Effector memory CD4-positive, alpha-beta T cell (primary cell): ENCODE measurements around the gene USP8.
"Not testable (repeated sequence)": the region's sequence is repeated elsewhere in the genome, so short reads cannot be mapped to it uniquely, and the experiment has no call there.

Source experiments
- DNase-seq, 3 donors: peaks; one replicate each; pipeline ENCODE4 v3.0.0-alpha.2; 2020
- H3K27ac ChIP-seq: 2 replicates; pipeline ENCODE4 v1.7.0; 2013; ENCODE audit warnings: mild to moderate bottlenecking, low read length, moderate library complexity; ENCODE audit not compliant: insufficient read depth, poor library complexity, severe bottlenecking
- H3K27me3 ChIP-seq: replicated peaks from 2 replicates; pipeline ENCODE4 v1.7.0; 2013; ENCODE audit warnings: mild to moderate bottlenecking, low read length; ENCODE audit not compliant: insufficient read depth, control insufficient read depth, poor library complexity, severe bottlenecking
- H3K36me3 ChIP-seq: 2 replicates; pipeline ENCODE4 v1.7.0; 2013; ENCODE audit warnings: mild to moderate bottlenecking, low read length, moderate library complexity; ENCODE audit not compliant: control insufficient read depth, insufficient read depth
- H3K4me1 ChIP-seq: 2 replicates; pipeline ENCODE4 v1.7.0; 2013; ENCODE audit warnings: low read length, mild to moderate bottlenecking; ENCODE audit not compliant: control insufficient read depth, insufficient read depth, poor library complexity, severe bottlenecking
- H3K4me3 ChIP-seq: 2 replicates; pipeline ENCODE4 v1.7.0; 2013; ENCODE audit warnings: low read length, low read depth, mild to moderate bottlenecking; ENCODE audit not compliant: insufficient read depth, poor library complexity, severe bottlenecking
- H3K9me3 ChIP-seq: 2 replicates; pipeline ENCODE4 v1.7.0; 2013; ENCODE audit warnings: mild to moderate bottlenecking, low read length, moderate library complexity; ENCODE audit not compliant: control insufficient read depth
- total RNA-seq, 3 donors: gene quantifications; one replicate each; lab custom pipeline; 2026; lab: John Stamatoyannopoulos, UW

Gene USP8
- 54.8 to 88.9 (median 70.8) reads per million in 3 donors for total RNA-seq

DNA sequence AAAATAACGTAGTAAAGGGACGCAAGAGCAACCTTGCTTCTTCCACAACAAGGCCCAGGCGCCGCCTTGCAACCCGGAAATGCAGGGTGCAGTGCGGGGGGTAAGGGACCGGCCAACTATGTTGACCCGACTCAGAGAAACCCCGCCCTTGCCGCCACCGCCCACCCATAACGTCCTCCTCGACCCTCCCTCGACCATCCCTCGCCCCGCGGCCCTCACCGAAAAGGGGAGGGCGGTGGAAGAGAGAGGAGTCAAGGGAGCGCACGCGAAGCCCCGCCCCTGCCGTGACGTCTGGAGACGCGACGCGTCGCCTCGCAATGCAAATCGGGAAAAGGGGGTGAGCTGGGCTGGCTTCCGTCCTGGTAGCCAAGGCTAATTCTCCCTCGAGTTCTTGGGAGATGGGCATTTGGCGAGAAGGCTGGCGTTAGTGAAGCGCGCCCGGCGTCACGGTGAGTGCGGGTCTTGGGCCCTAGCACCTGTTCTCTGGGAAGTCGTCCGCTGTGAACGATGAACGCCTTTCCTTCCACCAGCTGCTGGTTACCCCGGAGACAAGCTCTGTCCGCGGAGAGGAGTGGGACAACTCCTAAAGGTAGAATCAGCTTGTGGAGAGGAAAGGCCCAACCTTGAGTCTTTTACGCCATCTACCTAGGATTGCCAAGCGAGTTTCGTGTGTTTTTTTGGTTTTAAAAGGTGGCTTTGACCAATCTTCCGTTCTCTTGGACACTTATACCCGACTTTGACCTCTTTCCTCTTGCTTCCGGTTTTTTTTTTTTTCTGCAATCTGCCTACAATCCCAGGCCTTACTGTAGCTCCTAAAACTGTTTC is at the start of gene USP8:
Gene USP8 (plus strand): TSS at position 340 of the 825 bp plus-strand sequence. CDS start 14,669 bp downstream, outside the sequence.
- H3K36me3 ChIP-seq = no peaks in the 10 kb centered on the region
- H3K27me3 ChIP-seq = no peaks in the 10 kb centered on the region
- H3K4me1 ChIP-seq = peaks cover 20% of the 10 kb centered on the region
- H3K4me3 ChIP-seq = peak within 1 kb of the TSS; percentile 96
- peak within 1 kb of the TSS; percentile 90 for H3K27ac ChIP-seq
- peak; percentile 80 to 87 (median 83) for DNase-seq
- H3K9me3 ChIP-seq = no peaks in the 10 kb centered on the region

DNA sequence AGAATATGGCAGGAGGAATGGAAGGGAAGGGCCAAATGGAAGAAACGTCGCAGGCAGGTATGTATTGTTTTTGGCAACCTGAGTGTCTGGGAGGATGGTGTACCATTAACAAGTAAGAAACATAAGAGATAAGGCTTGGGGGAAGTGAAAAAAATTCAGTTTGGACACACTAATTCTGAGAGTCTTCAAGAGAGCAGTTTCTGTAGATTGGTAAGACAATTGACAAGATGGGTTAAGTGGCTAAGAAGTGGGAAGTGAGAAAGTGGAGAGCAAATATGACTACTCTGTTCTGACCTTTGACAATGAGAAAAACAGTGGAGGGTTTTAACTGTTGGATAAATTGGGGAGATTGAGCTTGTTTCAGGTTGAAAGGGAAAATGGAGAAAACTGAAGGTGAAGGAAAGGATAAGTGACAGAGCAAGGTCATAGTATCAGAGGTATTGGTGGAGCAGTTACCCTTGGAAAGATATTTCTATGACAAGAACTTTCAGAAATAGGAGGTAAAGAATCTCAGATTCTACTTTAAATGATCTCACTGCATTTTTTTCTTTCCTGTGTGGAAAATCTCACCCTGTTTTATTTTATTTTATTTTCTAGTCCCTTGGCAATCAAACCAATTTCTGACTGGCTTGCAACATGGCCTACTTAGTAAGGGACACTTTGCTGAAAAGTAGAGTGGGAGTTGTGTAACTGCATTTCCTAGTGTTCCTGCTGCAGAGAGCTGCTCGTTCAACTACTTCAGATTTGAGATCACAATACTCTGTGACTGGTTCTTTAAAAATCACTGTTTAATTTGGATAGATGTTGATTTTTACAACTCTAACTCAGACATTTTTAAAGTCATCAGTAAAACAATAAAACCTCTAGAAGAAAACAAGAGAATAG is 46.1 kb upstream of the USP8 start:
- Histone ChIP-seq H3K4me1 (no peaks in the 10 kb centered on the region), H3K36me3 (no peaks in the 10 kb centered on the region), H3K9me3 (no peaks in the 10 kb centered on the region), H3K27me3 (no peaks in the 10 kb centered on the region), H3K4me3 (no peak overlapping the region), H3K27ac (no peak overlapping the region)
- DNase-seq = no peak

DNA sequence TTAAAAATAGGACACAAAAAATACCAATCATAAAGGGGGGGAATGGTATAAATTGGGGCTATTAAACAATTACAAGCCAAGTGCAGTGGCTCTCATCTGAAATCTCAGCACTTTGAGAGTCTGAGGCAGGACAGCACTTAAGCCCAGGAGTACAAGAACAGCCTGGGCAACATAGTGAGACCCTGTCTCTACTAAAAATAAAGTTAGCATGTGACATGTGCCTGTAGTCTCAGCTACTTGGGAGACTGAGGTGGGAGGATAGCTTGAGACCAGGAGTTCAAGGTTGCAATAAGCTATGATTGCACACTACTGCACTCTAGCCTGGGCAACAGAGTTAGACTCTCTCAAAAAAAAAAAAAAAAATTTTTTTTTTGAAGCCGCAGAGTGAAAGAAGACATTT is 45.4 kb upstream of the USP8 start:
- Histone ChIP-seq H3K36me3 (no peaks in the 10 kb centered on the region), H3K9me3 (no peaks in the 10 kb centered on the region), H3K4me1 (no peaks in the 10 kb centered on the region), H3K27me3 (no peaks in the 10 kb centered on the region), H3K27ac (no peak overlapping the region), H3K4me3 (no peak overlapping the region)
- no peak for DNase-seq

DNA sequence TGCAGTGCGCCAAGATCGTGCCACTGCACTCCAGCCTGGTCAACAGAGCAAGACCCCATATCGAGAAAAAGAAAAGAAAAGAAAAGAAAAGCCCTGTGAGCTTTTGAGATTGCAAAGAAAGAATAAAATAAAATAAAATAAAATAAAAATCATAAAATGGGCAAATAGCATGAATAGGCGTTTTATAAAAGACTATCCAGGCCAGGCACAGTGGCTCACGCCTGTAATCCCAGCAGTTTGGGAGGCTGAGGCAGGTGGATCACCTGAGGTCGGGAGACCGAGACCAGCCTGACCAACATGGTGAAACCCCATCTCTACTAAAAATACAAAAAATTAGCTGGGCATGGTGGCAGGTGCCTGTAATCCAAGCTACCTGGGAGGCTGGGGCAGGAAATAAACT is 44.8 kb upstream of the USP8 start:
- H3K27me3 ChIP-seq, H3K4me3 ChIP-seq, DNase-seq, H3K36me3 ChIP-seq, H3K4me1 ChIP-seq, H3K9me3 ChIP-seq, H3K27ac ChIP-seq: not testable (repeated sequence)

DNA sequence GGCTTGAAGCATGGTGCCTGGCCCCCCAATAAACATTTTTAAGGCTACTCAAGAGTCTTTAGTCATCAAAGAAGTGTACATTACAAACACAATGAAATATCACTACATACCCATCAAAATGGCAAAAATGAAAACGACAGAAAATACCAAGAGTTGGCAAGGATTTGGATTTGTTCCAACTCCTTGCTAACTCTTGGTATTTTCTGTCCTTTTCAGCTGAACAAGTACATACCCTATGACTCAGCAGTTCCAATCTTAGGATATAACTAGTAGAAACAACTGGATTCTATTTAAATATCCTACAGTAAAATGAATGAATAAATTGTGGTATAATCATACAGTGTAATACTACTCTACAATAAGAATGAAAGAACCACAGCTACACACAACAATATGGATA is 44.1 kb upstream of the USP8 start:
- no peak overlapping the region for H3K4me3 ChIP-seq

DNA sequence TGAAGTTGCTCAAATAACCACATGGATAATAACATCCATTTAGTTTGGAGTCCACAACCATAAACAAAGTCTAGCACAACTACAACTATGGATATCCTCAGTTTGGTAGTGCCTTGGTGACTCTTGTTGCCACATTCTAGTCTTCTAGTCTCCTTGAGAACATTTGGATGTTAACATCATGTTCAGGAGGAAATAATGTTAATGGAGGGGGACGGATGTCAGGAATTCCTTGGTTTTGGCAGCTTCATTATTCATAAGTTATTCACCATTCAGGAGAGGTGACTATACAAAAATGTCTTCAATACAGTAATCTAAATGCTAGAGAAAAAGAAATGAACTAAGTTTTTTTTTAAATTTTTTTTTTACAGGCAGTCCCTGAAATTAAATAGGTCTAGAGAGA is 42.8 kb upstream of the USP8 start:
- no peak overlapping the region for H3K4me3 ChIP-seq
- no peaks in the 10 kb centered on the region for H3K4me1 ChIP-seq
- H3K9me3 ChIP-seq = no peaks in the 10 kb centered on the region
- H3K36me3 ChIP-seq = no peaks in the 10 kb centered on the region
- H3K27ac ChIP-seq = no peak overlapping the region
- H3K27me3 ChIP-seq = no peaks in the 10 kb centered on the region
- no peak for DNase-seq

More for the DNA sequence above, 44.1 kb upstream of the USP8 start:
- Histone ChIP-seq H3K9me3 (no peaks in the 10 kb centered on the region), H3K27ac (no peak overlapping the region), H3K27me3 (no peaks in the 10 kb centered on the region), H3K36me3 (no peaks in the 10 kb centered on the region), H3K4me1 (no peaks in the 10 kb centered on the region)
- DNase-seq = no peak

DNA sequence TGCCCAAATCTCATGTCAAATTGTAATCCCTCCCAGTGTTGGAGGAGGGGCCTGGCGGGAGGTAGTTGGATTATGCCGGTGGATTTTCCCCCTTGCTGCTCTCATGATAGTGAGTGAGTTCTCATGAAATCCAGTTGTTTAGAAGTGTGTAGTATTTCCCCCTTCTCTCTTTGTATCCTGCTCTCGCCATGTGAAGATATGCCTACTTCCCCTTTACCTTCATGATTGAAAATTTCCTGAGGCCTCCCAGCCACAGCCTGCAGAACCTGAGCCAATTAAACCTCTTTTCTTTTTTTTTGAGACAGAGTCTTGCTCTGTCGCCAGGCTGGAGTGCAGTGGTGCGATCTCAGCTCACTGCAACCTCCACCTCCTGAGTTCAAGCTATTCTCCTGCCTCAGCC is 41.8 kb upstream of the USP8 start:
- H3K36me3 ChIP-seq, H3K27me3 ChIP-seq, H3K4me1 ChIP-seq, H3K9me3 ChIP-seq, DNase-seq, H3K27ac ChIP-seq, H3K4me3 ChIP-seq: not testable (repeated sequence)

DNA sequence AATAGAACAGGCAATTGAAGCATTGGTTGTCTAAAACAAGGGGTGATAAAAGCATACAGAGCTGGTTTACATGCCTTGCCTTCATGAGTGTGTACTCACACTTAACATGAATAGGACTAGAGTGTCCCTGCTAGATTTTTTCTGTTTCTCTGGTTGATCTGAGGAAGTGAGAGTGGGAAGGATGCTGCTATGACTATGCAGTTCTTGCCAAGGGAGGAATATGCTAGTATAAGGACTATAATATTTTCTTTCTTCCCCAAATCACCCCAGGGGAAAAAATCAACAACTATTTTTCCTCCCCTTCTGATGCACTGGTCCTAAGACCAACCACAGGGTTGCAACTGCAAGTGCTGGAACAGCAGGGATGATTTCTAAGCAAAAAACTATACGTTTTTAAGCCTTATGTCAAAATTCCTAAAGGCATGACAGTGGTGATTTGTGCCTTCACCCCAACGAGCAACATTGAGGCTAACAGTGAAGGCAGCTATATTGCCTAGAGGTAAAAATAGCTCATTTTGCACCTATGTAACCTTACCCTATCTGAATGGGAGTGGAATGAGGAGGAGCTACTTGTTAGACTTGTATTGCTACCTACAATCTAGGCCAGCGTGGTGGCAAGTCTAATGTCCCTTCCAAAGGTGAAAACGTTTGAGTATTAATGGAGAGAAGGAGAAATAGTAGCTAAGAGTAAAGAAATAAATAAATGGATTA is 33.5 kb upstream of the USP8 start:
- DNase-seq = no peak
- Histone ChIP-seq H3K9me3 (no peaks in the 10 kb centered on the region), H3K27me3 (no peaks in the 10 kb centered on the region), H3K27ac (no peak overlapping the region), H3K36me3 (no peaks in the 10 kb centered on the region), H3K4me1 (no peaks in the 10 kb centered on the region), H3K4me3 (no peak overlapping the region)

GRCh38 chr15:50391561-50391960 is 32.6 kb upstream of the USP8 start:
- DNase-seq, H3K4me1 ChIP-seq, H3K4me3 ChIP-seq, H3K36me3 ChIP-seq, H3K27ac ChIP-seq, H3K27me3 ChIP-seq, H3K9me3 ChIP-seq: not testable (repeated sequence)
